Measurements from ENCODE around the gene TMEM245. TPM values are rescaled to one million over a fixed set of nuclear protein-coding genes. Genes with fewer than 3 reads are reported as not detected.
A peak's percentile ranks its signal among the peaks of the same experiment; 100 is the strongest.

The TMEM245 gene
- total RNA-seq, 1 experiment from 2014 or later, result 59.8 TPM

- CTCF ChIA-PET, result interaction anchor here (0.5 kb wide), 1 partner anchor 9 kb away, joined by 5 read pairs; no protein-coding TSS in a partner anchor
- intact Hi-C loops (cut with micrococcal nuclease; ENCODE audit: unreplicated experiment), result no loop called here
- POLR2A ChIA-PET (ENCODE audit: low non-redundant PET), result no interaction called here
- BruUV-seq (replicated peaks), result no TSS peak
- Histone ChIP-seq H3K9me3 (ENCODE audit: low read depth, low read length, poor library complexity, severe bottlenecking) (peaks cover 3% of the 10 kb centered on the region), H3K4me1 (ENCODE audit: insufficient read depth, low read length, poor library complexity, severe bottlenecking) (peaks cover 21% of the 10 kb centered on the region), H3K27me3 (replicated peaks; ENCODE audit: insufficient read depth, low read depth, low read length, poor library complexity) (no peaks in the 10 kb centered on the region), H3K4me3 (ENCODE audit: low read depth, low read length, poor library complexity, severe bottlenecking) (no peak overlapping the region), H3K36me3 (ENCODE audit: insufficient read depth, low read length, poor library complexity, severe bottlenecking) (peaks cover 14% of the 10 kb centered on the region), H3K27ac (ENCODE audit: low read depth, low read length, poor library complexity, severe bottlenecking) (peak overlapping the region; percentile 74)
- DNase-seq (ENCODE audit: low spot score), result no peak
- TF ChIP-seq EZH2 (IDR thresholded peaks at IDR 0.05; ENCODE audit: borderline replicate concordance, low read depth, low read length, poor library complexity, severe bottlenecking) (no peak), CTCF (conservative IDR thresholded peaks at IDR 0.05; ENCODE audit: low read depth, low read length) (peak; percentile 31; the same call in 1 of the 2 replicates)
Measured at GRCh38 chr9:109098171-109098959, 21.4 kb downstream of the TMEM245 start.

- DNase-seq (ENCODE audit: low spot score), result no peak
- H3K4me3 ChIP-seq (ENCODE audit: low read depth, low read length, poor library complexity, severe bottlenecking), result no peak overlapping the region
- ChIA-PET CTCF (no interaction called here), POLR2A (ENCODE audit: low non-redundant PET) (no interaction called here)
- H3K4me1 ChIP-seq (ENCODE audit: insufficient read depth, low read length, poor library complexity, severe bottlenecking), result peaks cover 21% of the 10 kb centered on the region
- TF ChIP-seq EZH2 (IDR thresholded peaks at IDR 0.05; ENCODE audit: borderline replicate concordance, low read depth, low read length, poor library complexity, severe bottlenecking) (no peak), CTCF (conservative IDR thresholded peaks at IDR 0.05; ENCODE audit: low read depth, low read length) (no peak)
- no peaks in the 10 kb centered on the region for H3K27me3 ChIP-seq (replicated peaks; ENCODE audit: insufficient read depth, low read depth, low read length, poor library complexity)
- intact Hi-C loops (cut with micrococcal nuclease; ENCODE audit: unreplicated experiment), result no loop called here
- peaks cover 26% of the 10 kb centered on the region for H3K36me3 ChIP-seq (ENCODE audit: insufficient read depth, low read length, poor library complexity, severe bottlenecking)
- no TSS peak for BruUV-seq (replicated peaks)
- H3K27ac ChIP-seq (ENCODE audit: low read depth, low read length, poor library complexity, severe bottlenecking), result peak overlapping the region; percentile 50
- H3K9me3 ChIP-seq (ENCODE audit: low read depth, low read length, poor library complexity, severe bottlenecking), result no peaks in the 10 kb centered on the region
Measured at GRCh38 chr9:109097146-109097545, 22.6 kb downstream of the TMEM245 start.

GRCh38 chr9:109095321-109095720 lies 24.4 kb downstream of the TMEM245 start:
- peaks cover 29% of the 10 kb centered on the region for H3K36me3 ChIP-seq (ENCODE audit: insufficient read depth, low read length, poor library complexity, severe bottlenecking)
- no peaks in the 10 kb centered on the region for H3K27me3 ChIP-seq (replicated peaks; ENCODE audit: insufficient read depth, low read depth, low read length, poor library complexity)
- DNase-seq (ENCODE audit: low spot score), result no peak
- no peak overlapping the region for H3K4me3 ChIP-seq (ENCODE audit: low read depth, low read length, poor library complexity, severe bottlenecking)
- H3K9me3 ChIP-seq (ENCODE audit: low read depth, low read length, poor library complexity, severe bottlenecking), result no peaks in the 10 kb centered on the region
- BruUV-seq (replicated peaks), result no TSS peak
- TF ChIP-seq CTCF (conservative IDR thresholded peaks at IDR 0.05; ENCODE audit: low read depth, low read length), result no peak
- no peak for TF ChIP-seq EZH2 (IDR thresholded peaks at IDR 0.05; ENCODE audit: borderline replicate concordance, low read depth, low read length, poor library complexity, severe bottlenecking)
- ChIA-PET POLR2A (ENCODE audit: low non-redundant PET) (no interaction called here), CTCF (no interaction called here)
- H3K4me1 ChIP-seq (ENCODE audit: insufficient read depth, low read length, poor library complexity, severe bottlenecking), result peaks cover 21% of the 10 kb centered on the region
- intact Hi-C loops (cut with micrococcal nuclease; ENCODE audit: unreplicated experiment), result no loop called here
- no peak overlapping the region for H3K27ac ChIP-seq (ENCODE audit: low read depth, low read length, poor library complexity, severe bottlenecking)
